ENCODE results near the gene RPS15. TPM values are rescaled to one million over a fixed set of nuclear protein-coding genes. Genes with fewer than 3 reads are reported as not detected.
A peak's percentile ranks its signal among the peaks of the same experiment; 100 is the strongest.

RPS15 gene
- total RNA-seq, 1 donor from 2014 or later = 3,906 TPM

DNA sequence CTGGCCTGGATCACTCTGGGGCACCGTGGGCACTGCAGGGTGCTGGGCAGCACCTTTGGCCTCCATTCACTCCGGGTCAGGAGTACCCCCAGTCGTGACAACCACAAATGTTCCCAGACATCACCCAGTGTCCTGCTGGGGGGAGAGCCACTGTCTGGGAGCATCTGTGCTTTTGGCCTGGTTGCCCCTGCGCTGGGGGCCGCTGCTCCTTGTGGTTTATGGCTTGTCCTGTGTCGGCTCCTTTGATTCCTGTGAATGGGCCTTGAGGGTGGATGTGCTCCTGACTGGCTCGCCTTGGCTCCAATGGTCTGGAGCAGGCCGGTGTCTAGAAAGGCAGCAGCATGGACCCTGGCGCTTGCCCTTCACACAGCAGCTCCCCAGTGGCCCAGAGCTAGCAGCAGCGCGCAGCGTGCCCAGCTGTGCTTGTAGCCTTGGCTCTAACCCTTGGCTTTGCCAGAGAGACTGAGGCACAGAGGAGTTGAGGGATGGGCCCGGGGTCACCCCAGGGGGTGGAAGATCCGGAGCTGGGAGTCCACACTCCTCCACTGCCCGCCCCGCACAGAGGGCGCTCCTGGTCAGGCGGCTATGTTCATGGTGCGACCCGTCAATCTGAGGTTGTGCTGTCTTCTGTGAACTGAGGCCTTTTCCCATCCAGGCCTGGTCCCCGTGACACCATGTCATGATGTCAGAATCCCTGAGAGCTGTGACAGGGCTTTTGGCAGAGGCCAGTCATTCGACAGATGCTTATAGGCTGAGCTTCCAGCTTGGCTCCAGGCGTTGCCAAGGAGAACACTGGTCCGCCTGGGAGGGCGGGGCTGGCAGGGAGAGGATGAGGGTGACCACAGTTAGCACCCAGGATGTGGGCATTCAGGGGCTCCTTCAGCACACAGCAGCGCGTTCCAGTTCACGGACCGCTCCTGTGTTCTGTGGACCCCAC, 26.7 kb upstream of the RPS15 start:
- Histone ChIP-seq H3K27ac (peak overlapping the region; percentile 45), H3K9me3 (no peaks in the 10 kb centered on the region), H3K36me3 (no peaks in the 10 kb centered on the region), H3K27me3 (no peaks in the 10 kb centered on the region), H3K4me1 (peaks cover 80% of the 10 kb centered on the region), H3K4me3 (no peak overlapping the region)
- intact Hi-C loops (cut with DNase I) = no loop called here
- no peak for TF ChIP-seq POLR2AphosphoS5 (IDR thresholded peaks at IDR 0.05; ENCODE audit: insufficient read depth in 1 of 2, low read depth in 1 of 2)
- TF ChIP-seq POLR2A (IDR thresholded peaks at IDR 0.05) = no peak
- TF ChIP-seq, protein P1, sequence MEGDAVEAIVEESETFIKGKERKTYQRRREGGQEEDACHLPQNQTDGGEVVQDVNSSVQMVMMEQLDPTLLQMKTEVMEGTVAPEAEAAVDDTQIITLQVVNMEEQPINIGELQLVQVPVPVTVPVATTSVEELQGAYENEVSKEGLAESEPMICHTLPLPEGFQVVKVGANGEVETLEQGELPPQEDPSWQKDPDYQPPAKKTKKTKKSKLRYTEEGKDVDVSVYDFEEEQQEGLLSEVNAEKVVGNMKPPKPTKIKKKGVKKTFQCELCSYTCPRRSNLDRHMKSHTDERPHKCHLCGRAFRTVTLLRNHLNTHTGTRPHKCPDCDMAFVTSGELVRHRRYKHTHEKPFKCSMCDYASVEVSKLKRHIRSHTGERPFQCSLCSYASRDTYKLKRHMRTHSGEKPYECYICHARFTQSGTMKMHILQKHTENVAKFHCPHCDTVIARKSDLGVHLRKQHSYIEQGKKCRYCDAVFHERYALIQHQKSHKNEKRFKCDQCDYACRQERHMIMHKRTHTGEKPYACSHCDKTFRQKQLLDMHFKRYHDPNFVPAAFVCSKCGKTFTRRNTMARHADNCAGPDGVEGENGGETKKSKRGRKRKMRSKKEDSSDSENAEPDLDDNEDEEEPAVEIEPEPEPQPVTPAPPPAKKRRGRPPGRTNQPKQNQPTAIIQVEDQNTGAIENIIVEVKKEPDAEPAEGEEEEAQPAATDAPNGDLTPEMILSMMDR (IDR thresholded peaks at IDR 0.05) = no peak
- DNase-seq (ENCODE audit: extremely low spot score in 2 of 2) = no peak

- Histone ChIP-seq H3K4me1 (peaks cover 87% of the 10 kb centered on the region), H3K27ac (peak overlapping the region; percentile 45), H3K36me3 (no peaks in the 10 kb centered on the region), H3K27me3 (no peaks in the 10 kb centered on the region), H3K9me3 (no peaks in the 10 kb centered on the region), H3K4me3 (no peak overlapping the region)
- DNase-seq (ENCODE audit: extremely low spot score in 2 of 2) = no peak
- intact Hi-C loops (cut with DNase I) = no loop called here
- TF ChIP-seq, protein P1 (IDR thresholded peaks at IDR 0.05) = no peak
- no peak for TF ChIP-seq POLR2AphosphoS5 (IDR thresholded peaks at IDR 0.05; ENCODE audit: insufficient read depth in 1 of 2, low read depth in 1 of 2)
Observed at GRCh38 chr19:1412323-1412923, 25.8 kb upstream of the RPS15 start.

- TF ChIP-seq POLR2A (IDR thresholded peaks at IDR 0.05) (no peak), POLR2AphosphoS5 (IDR thresholded peaks at IDR 0.05; ENCODE audit: insufficient read depth in 1 of 2, low read depth in 1 of 2) (no peak)
- TF ChIP-seq, protein P1 (IDR thresholded peaks at IDR 0.05) = no peak
- Histone ChIP-seq H3K4me3 (no peak overlapping the region), H3K4me1 (peaks cover 94% of the 10 kb centered on the region), H3K27ac (no peak overlapping the region), H3K9me3 (no peaks in the 10 kb centered on the region), H3K27me3 (no peaks in the 10 kb centered on the region), H3K36me3 (no peaks in the 10 kb centered on the region)
- DNase-seq (ENCODE audit: extremely low spot score in 2 of 2) = no peak
- intact Hi-C loops (cut with DNase I) = no loop called here
Observed at GRCh38 chr19:1412995-1413800, 25.0 kb upstream of the RPS15 start.

DNA sequence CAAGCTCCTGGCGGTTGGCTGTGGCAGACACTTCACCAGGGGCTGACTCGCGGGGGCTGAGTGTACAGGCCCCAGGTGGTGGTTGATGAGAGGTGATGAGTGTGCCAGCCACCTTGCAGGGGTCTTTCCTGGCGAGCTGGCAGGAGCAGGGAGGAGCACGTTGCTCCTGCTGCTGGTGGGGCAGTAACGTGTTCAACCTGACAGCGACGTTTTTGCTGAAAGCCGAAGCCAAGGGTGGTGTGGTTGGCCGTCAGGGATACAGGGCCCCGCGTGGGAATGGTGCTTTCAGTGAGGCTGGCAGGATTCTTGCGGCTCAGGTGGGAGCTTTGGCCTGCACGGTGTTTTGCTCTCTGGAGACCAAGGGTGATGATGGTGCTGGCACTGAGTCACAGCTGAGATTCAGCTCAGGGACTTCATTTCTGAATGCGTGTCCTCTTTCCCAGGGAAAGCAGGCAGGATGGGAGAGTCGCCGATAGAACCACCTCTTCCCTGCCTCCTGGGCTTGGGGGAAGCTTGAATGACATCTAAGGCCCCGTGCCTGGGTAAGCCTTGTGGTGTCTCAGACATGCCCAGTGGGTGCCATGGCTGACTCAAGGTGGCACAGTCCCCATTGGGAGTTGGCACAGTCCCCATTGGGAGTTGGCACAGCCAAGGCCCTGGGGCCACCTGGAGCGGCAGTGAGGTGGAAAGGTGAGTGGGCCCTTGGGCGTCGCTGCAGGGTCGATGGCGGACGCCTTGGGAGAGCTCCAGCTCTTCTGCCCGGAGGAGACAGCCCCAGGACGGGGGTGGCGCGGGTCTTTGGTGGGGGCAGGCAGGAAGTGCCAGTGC, 22.0 kb upstream of the RPS15 start:
- Histone ChIP-seq H3K27me3 (no peaks in the 10 kb centered on the region), H3K4me3 (peak overlapping the region; percentile 12 to 16), H3K27ac (peak overlapping the region; percentile 87), H3K4me1 (peaks cover 72% of the 10 kb centered on the region), H3K36me3 (peaks cover 0 to 24% of the 10 kb centered on the region in 2 donors), H3K9me3 (no peaks in the 10 kb centered on the region)
- intact Hi-C loops (cut with DNase I) = no loop called here
- TF ChIP-seq POLR2AphosphoS5 (IDR thresholded peaks at IDR 0.05; ENCODE audit: insufficient read depth in 1 of 2, low read depth in 1 of 2) (no peak), POLR2A (IDR thresholded peaks at IDR 0.05) (no peak)
- DNase-seq (ENCODE audit: extremely low spot score in 2 of 2) = no peak
